Smooth muscle cell (in vitro differentiated cells): ENCODE results near the gene PRKCE. TPM values are rescaled to one million over a fixed set of nuclear protein-coding genes. Genes with fewer than 3 reads are reported as not detected.

Experiments used
- DNase-seq: peaks from one replicate; lab custom pipeline; 2025; ENCODE audit not compliant: unreplicated experiment; lab: John Stamatoyannopoulos, UW
- H2AFZ ChIP-seq: fragments of 200-600 bp; sonication (generic); 2 replicates; pipeline ENCODE4 v1.6.0; 2016; ENCODE audit warnings: antibody characterized with exemption, low read depth, mild to moderate bottlenecking
- H3F3A ChIP-seq: fragments of 200-600 bp; sonication (generic); 2 replicates; pipeline ENCODE4 v1.6.0; 2017; ENCODE audit warnings: antibody characterized with exemption, low read depth
- H3K27ac ChIP-seq: fragments of 200-600 bp; sonication (generic); 2 replicates; pipeline ENCODE4 v1.5.1; 2016; ENCODE audit warnings: low read depth, mild to moderate bottlenecking
- H3K27me3 ChIP-seq: fragments of 200-600 bp; sonication (generic); 2 replicates; pipeline ENCODE4 v1.6.1; 2016; ENCODE audit warnings: low read depth, mild to moderate bottlenecking
- H3K36me3 ChIP-seq: fragments of 200-600 bp; sonication (generic); 2 replicates; pipeline ENCODE4 v1.5.1; 2016; ENCODE audit warnings: low read depth
- H3K4me1 ChIP-seq: fragments of 200-600 bp; sonication (generic); 2 replicates; pipeline ENCODE4 v1.5.1; 2016; ENCODE audit warnings: low read depth
- H3K4me2 ChIP-seq: fragments of 200-600 bp; sonication (generic); 2 replicates; pipeline ENCODE4 v1.6.0; 2016; ENCODE audit warnings: mild to moderate bottlenecking
- H3K4me3 ChIP-seq: fragments of 200-600 bp; sonication (generic); 2 replicates; pipeline ENCODE4 v1.5.1; 2016; ENCODE audit warnings: mild to moderate bottlenecking
- H3K79me2 ChIP-seq: fragments of 200-600 bp; sonication (generic); 2 replicates; pipeline ENCODE4 v1.6.0; 2016; ENCODE audit warnings: low read depth, mild to moderate bottlenecking
- H3K9ac ChIP-seq: fragments of 200-600 bp; sonication (generic); 2 replicates; pipeline ENCODE4 v1.6.0; 2016; ENCODE audit warnings: low read depth
- H3K9me3 ChIP-seq: fragments of 200-600 bp; sonication (generic); replicated peaks from 2 replicates; pipeline ENCODE4 v1.5.1; 2016; ENCODE audit warnings: low read depth
- H4K20me1 ChIP-seq: fragments of 200-600 bp; sonication (generic); 2 replicates; pipeline ENCODE4 v1.6.0; 2016; ENCODE audit warnings: low read depth
- WGBS: methylation state at CpG from one replicate; pipeline ENCODE4 v1.1.7; 2016; ENCODE audit warnings: low lambda C conversion rate; 5-methylcytosine and 5-hydroxymethylcytosine counted together
- polyA plus RNA-seq: library from polyadenylated mRNA; unstranded; fragments of >200 nt; fragmentation: Nextera tagmentation; extraction: Ambion mirVana; gene quantifications from 2 replicates; pipeline ENCODE4 v1.2.1, GENCODE V29; 2016
- total RNA-seq: library from RNA; depleted of rRNA; stranded (reverse); fragments of >200 nt; gene quantifications from 2 replicates; pipeline ENCODE4 v1.2.3, GENCODE V29; 2014
- TF ChIP-seq, protein P1 (sequence below): fragments of 200-600 bp; sonication (generic); IDR thresholded peaks from 2 replicates; pipeline ENCODE4 v1.5.1; 2017; ENCODE audit warnings: borderline replicate concordance, mild to moderate bottlenecking, antibody characterized with exemption; ENCODE audit not compliant: insufficient read depth, poor library complexity, severe bottlenecking

Gene PRKCE
- total and polyA plus RNA-seq, 2 experiments from 2014 or later: 20.6 to 29.1 TPM

DNA sequence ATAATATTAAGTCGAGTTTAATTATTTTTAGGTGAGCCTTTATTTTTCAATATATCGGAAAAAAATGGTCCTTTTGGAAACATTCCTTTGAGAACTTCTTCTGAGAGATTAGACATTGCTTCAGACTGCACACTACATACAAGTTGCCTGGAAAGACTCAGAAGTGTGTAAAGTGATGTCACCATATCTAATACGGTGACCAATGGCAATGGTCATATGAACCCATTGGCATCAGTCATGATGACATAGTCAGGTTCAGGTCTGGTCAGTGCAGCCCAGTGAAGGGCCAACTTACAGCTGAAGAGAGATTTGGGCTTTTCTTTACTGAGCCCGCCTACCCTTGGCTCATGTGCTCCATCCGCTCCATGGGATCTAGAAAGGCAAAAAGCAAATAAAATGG is 362.3 kb downstream of the PRKCE start:
- 97% methylated on average over 5 of the region's 5 CpGs for whole genome bisulfite sequencing
- H3K4me3 ChIP-seq: no peak overlapping the region

DNA sequence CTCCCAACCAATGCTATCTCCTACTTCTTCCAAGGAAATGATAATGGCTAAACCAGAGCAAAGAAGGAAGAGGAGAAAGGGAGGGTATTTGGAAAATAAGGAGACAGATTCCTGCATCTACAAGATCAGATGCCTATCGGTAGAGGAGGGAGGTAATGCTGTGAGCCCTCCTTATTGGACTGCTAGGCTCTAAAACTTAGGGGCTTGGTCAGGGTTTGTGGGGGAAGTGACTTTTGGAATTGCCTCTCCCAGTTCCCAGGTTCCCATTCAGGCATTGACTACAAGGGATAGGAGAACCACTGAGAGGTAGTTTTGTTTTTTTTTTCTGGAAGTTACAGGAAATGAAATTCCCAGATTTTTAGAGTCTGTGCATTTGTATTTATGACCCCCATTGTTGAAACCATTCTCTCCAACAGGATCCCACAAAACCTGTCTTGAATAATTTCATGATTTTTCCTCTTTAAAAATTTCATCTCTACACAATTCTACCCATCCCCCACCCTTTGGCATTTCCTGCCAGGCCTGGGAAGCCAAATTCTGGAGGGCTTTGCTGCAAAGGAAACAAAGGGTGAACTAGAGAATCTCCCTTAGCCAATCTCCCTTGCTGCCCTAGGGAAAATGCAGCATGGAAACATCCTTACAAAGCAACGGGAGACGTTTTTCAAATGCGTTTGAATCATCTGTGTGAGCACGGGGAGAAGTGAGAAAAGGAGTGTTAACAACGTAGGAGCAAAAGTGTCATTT is 363.6 kb downstream of the PRKCE start:
- H2AFZ ChIP-seq: peak overlapping the region; percentile 43
- WGBS: 13% methylated on average over 6 of the region's 6 CpGs
- H4K20me1 ChIP-seq: no peaks in the 10 kb centered on the region
- TF ChIP-seq, protein P1, sequence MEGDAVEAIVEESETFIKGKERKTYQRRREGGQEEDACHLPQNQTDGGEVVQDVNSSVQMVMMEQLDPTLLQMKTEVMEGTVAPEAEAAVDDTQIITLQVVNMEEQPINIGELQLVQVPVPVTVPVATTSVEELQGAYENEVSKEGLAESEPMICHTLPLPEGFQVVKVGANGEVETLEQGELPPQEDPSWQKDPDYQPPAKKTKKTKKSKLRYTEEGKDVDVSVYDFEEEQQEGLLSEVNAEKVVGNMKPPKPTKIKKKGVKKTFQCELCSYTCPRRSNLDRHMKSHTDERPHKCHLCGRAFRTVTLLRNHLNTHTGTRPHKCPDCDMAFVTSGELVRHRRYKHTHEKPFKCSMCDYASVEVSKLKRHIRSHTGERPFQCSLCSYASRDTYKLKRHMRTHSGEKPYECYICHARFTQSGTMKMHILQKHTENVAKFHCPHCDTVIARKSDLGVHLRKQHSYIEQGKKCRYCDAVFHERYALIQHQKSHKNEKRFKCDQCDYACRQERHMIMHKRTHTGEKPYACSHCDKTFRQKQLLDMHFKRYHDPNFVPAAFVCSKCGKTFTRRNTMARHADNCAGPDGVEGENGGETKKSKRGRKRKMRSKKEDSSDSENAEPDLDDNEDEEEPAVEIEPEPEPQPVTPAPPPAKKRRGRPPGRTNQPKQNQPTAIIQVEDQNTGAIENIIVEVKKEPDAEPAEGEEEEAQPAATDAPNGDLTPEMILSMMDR: no peak
- peaks cover 16% of the 10 kb centered on the region for H3K4me1 ChIP-seq
- no peaks in the 10 kb centered on the region for H3K9me3 ChIP-seq
- no peak for DNase-seq
- H3K27me3 ChIP-seq: no peaks in the 10 kb centered on the region
- H3K4me3 ChIP-seq: no peak overlapping the region
- no peaks in the 10 kb centered on the region for H3K36me3 ChIP-seq
- H3K4me2 ChIP-seq: peak overlapping the region; percentile 63
- no peaks in the 10 kb centered on the region for H3K79me2 ChIP-seq
- H3F3A ChIP-seq: no peaks in the 10 kb centered on the region
- H3K27ac ChIP-seq: peak overlapping the region; percentile 30
- no peak overlapping the region for H3K9ac ChIP-seq

More for the DNA sequence above, 362.3 kb downstream of the PRKCE start:
- H3K9me3 ChIP-seq: no peaks in the 10 kb centered on the region
- H3K4me1 ChIP-seq: peaks cover 16% of the 10 kb centered on the region
- no peak overlapping the region for H3K4me2 ChIP-seq
- H3F3A ChIP-seq: no peaks in the 10 kb centered on the region
- H2AFZ ChIP-seq: no peak overlapping the region
- TF ChIP-seq, protein P1: no peak
- H3K79me2 ChIP-seq: no peaks in the 10 kb centered on the region
- no peak overlapping the region for H3K27ac ChIP-seq
- no peaks in the 10 kb centered on the region for H3K27me3 ChIP-seq
- no peak overlapping the region for H3K9ac ChIP-seq
- no peaks in the 10 kb centered on the region for H3K36me3 ChIP-seq
- no peak for DNase-seq
- H4K20me1 ChIP-seq: no peaks in the 10 kb centered on the region

DNA sequence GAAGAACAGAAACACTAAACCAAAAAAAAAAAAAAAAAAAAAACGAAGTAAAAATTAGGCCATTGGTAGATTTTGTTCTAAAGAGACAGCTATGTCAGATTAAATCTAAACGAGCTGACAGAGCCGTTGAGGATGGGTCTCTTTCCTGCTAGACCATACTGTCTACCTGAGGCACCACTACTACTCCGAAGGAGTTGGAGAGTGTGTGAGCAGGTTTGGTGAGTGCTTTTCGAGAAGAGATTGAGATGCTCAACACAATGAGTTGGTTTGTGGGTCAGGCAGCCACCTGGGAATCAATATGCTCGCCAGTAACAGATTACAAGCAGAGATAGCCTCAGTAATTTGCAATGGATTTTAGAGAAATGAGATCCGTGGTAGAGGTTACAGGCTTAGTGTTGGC is 364.2 kb downstream of the PRKCE start:
- Histone ChIP-seq H3K79me2 (no peaks in the 10 kb centered on the region), H4K20me1 (no peaks in the 10 kb centered on the region), H3K4me1 (peaks cover 16% of the 10 kb centered on the region), H3K27me3 (no peaks in the 10 kb centered on the region), H2AFZ (no peak overlapping the region), H3K36me3 (peaks cover 3% of the 10 kb centered on the region), H3K4me2 (peak overlapping the region; percentile 63), H3F3A (no peaks in the 10 kb centered on the region), H3K9ac (no peak overlapping the region), H3K9me3 (no peaks in the 10 kb centered on the region), H3K27ac (peak overlapping the region; percentile 30), H3K4me3 (no peak overlapping the region)
- TF ChIP-seq, protein P1: no peak
- 31% methylated on average over 7 of the region's 7 CpGs for WGBS
- no peak for DNase-seq

DNA sequence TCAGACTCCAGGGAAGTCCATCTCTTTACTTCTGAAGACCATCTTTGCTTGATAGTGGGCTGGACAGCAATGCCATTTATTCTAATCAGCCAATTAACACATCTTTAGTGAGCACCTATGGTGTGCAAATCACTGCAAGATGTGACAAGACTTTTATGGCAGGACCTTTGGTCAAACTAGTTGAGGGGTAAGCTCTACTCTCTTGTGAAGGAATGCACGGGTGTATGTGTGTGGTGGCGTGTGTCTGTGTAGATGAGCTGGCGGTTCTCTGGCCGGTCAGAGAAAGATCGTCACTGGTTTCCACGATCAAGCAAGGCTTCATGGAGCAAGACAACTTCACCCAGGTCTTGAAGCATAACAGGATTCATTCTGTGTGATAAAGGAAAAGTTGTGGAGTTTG is 364.6 kb downstream of the PRKCE start:
- Histone ChIP-seq H3K27ac (peak overlapping the region; percentile 30), H4K20me1 (no peaks in the 10 kb centered on the region), H3F3A (no peaks in the 10 kb centered on the region), H3K36me3 (peaks cover 3% of the 10 kb centered on the region), H3K9me3 (no peaks in the 10 kb centered on the region), H3K9ac (no peak overlapping the region), H3K27me3 (no peaks in the 10 kb centered on the region), H3K4me3 (no peak overlapping the region), H3K79me2 (no peaks in the 10 kb centered on the region), H2AFZ (no peak overlapping the region), H3K4me2 (peak overlapping the region; percentile 63), H3K4me1 (peaks cover 16% of the 10 kb centered on the region)
- TF ChIP-seq, protein P1: no peak
- 90% methylated on average over 6 of the region's 6 CpGs for WGBS
- no peak for DNase-seq
